ENCODE results near the gene TMEM14A. TPM values are rescaled to one million over a fixed set of nuclear protein-coding genes. Genes with fewer than 3 reads are reported as not detected.

The TMEM14A gene
- total and polyA plus RNA-seq, 2 of the 8 experiments (the other 6 are each of a cell fraction or from before 2014, with no cell fraction given): 11.1 to 11.2 TPM

GRCh38 chr6:52726193-52726542 is 55.3 kb downstream of the TMEM14A start:
- no peak overlapping the region for H2AK5ac ChIP-seq (ENCODE audit: low read depth, low read length)
- no peak overlapping the region for H3K23ac ChIP-seq (ENCODE audit: insufficient read length)
- H3K14ac ChIP-seq (ENCODE audit: insufficient read length): no peak overlapping the region
- H3K4me2 ChIP-seq (ENCODE audit: insufficient read depth in 1 of 2, low read depth in 2 of 2, low read length in 2 of 2): no peak overlapping the region
- no peak overlapping the region for H4K8ac ChIP-seq (ENCODE audit: extremely low read depth, insufficient read depth, low read length)
- H3K27ac ChIP-seq (ENCODE audit: low read depth, low read length): no peak overlapping the region
- H3K9me3 ChIP-seq (ENCODE audit: insufficient read depth in 2 of 2, low read depth in 1 of 2, low read length in 1 of 2): no peaks in the 10 kb centered on the region
- H3K56ac ChIP-seq (replicated peaks; ENCODE audit: insufficient read length, low read depth, low read length): no peak overlapping the region
- no peaks in the 10 kb centered on the region for H3K79me2 ChIP-seq (ENCODE audit: control insufficient read depth in 1 of 2, insufficient read depth in 2 of 2, low read length in 2 of 2)
- no peaks in the 10 kb centered on the region for H3K79me1 ChIP-seq (ENCODE audit: low read depth, low read length)
- no peak for DNase-seq (ENCODE audit: low read depth in 1 of 2, low spot score in 2 of 2)
- H2BK20ac ChIP-seq (ENCODE audit: low read length): no peak overlapping the region
- H3K4ac ChIP-seq (replicated peaks; ENCODE audit: insufficient read length, low read depth, low read length): no peak overlapping the region
- peaks cover 0 to under 1% (median 0%) of the 10 kb centered on the region in 4 experiments; a peak in 1 of 7 replicates for H3K4me1 ChIP-seq (replicated peaks in 1 of 4; ENCODE audit: control insufficient read depth in 3 of 4, insufficient read depth in 4 of 4, low read length in 3 of 4)
- POLR2A ChIA-PET (ENCODE audit: partially characterized antibody): no interaction called here
- no peak overlapping the region for H4K5ac ChIP-seq (ENCODE audit: insufficient read length, low read depth, low read length)
- no peaks in the 10 kb centered on the region for H3K23me2 ChIP-seq (ENCODE audit: low read depth, low read length)
- no peak for FAIRE-seq
- no peak overlapping the region for H2AFZ ChIP-seq (ENCODE audit: low read length)
- H2BK5ac ChIP-seq (ENCODE audit: low read depth, low read length): no peak overlapping the region
- H2BK12ac ChIP-seq (ENCODE audit: low read depth, low read length): no peak overlapping the region
- no peak overlapping the region for H4K91ac ChIP-seq (replicated peaks; ENCODE audit: insufficient read length, low read length)
- H4K20me1 ChIP-seq (replicated peaks in 1 of 2; ENCODE audit: control insufficient read depth in 1 of 2, insufficient read depth in 2 of 2, low read length in 2 of 2): no peaks in the 10 kb centered on the region
- no peaks in the 10 kb centered on the region for H3K36me3 ChIP-seq (ENCODE audit: control insufficient read depth in 2 of 4, insufficient read depth in 4 of 4, low read length in 3 of 4)
- CTCF ChIA-PET (ENCODE audit: partially characterized antibody): interaction anchor here (0.6 to 2.5 kb wide), 8 partner anchors 10 to 156 kb away, joined by 3 to 9 read pairs (median 3); no protein-coding TSS in a partner anchor
- WGBS, 2 experiments (ENCODE audit: extremely low coverage in 1 of 2, insufficient coverage in 1 of 2, insufficient read length in 1 of 2, insufficient replicate concordance in 2 of 2, low coverage in 1 of 2, low lambda C conversion rate in 2 of 2, missing lambda C conversion rate in 1 of 2): 94% methylated on average over 2 of the region's 2 CpGs; no CpG with 5 or more reads in 1 of the 2 experiments
- H3K27me3 ChIP-seq (replicated peaks in 1 of 4; ENCODE audit: control insufficient read depth in 3 of 4, extremely low read depth in 1 of 4, insufficient read depth in 3 of 4, low read length in 3 of 4): no peaks in the 10 kb centered on the region
- H2BK15ac ChIP-seq (ENCODE audit: low read length): no peak overlapping the region
- no peak overlapping the region for H2BK120ac ChIP-seq (replicated peaks; ENCODE audit: low read depth, low read length)
- H3K9ac ChIP-seq (replicated peaks in 1 of 4; ENCODE audit: extremely low read depth in 1 of 4, low read depth in 3 of 4, low read length in 3 of 4): no peak overlapping the region
- no peak overlapping the region for H3K18ac ChIP-seq (ENCODE audit: extremely low read depth, low read length)
- H3K4me3 ChIP-seq (ENCODE audit: extremely low read depth in 1 of 4, insufficient read depth in 2 of 4, low read depth in 3 of 4, low read length in 4 of 4): no peak overlapping the region
- TF ChIP-seq CREB1 (IDR thresholded peaks at IDR 0.05) (no peak), NRF1 (IDR thresholded peaks at IDR 0.05; ENCODE audit: low read depth, low read length) (no peak), TEAD4 (IDR thresholded peaks at IDR 0.05; ENCODE audit: low read depth, low read length) (no peak), BACH1 (IDR thresholded peaks at IDR 0.05; ENCODE audit: low read length) (no peak), GTF2F1 (IDR thresholded peaks at IDR 0.05; ENCODE audit: borderline replicate concordance, low read depth, low read length) (no peak), CHD2 (IDR thresholded peaks at IDR 0.05; ENCODE audit: low read length) (no peak), YY1 (IDR thresholded peaks at IDR 0.05; ENCODE audit: low read depth, low read length) (no peak), CEBPB (IDR thresholded peaks at IDR 0.05; ENCODE audit: low read depth, low read length) (no peak), RXRA (IDR thresholded peaks at IDR 0.05; ENCODE audit: insufficient read depth, low read depth, low read length) (no peak), SP1 (IDR thresholded peaks at IDR 0.05; ENCODE audit: low read depth, low read length) (no peak), SIX5 (IDR thresholded peaks at IDR 0.05; ENCODE audit: low read depth, low read length) (no peak), TAF1 (IDR thresholded peaks at IDR 0.05; ENCODE audit: low read depth, low read length) (no peak), HDAC6 (IDR thresholded peaks at IDR 0.05; ENCODE audit: low read depth, low read length) (no peak), ATF3 (IDR thresholded peaks at IDR 0.05; ENCODE audit: insufficient read depth, low read depth, low read length) (no peak)
